KMS-11 (cell line): ENCODE results near the gene POTEH.
"Not testable (repeated sequence)": the region's sequence is repeated elsewhere in the genome, so short reads cannot be mapped to it uniquely, and the experiment has no call there.

Source experiments
- H2AFZ ChIP-seq: fragments of 200-600 bp; sonication (generic); 2 replicates; pipeline ENCODE4 v1.6.1; 2016; ENCODE audit warnings: antibody characterized with exemption, mixed run types, low read depth
- H3K27ac ChIP-seq: fragments of 200-600 bp; sonication (generic); 2 replicates; pipeline ENCODE4 v1.6.1; 2016; ENCODE audit warnings: mild to moderate bottlenecking, mixed run types
- H3K27me3 ChIP-seq: fragments of 200-600 bp; sonication (generic); 2 replicates; pipeline ENCODE4 v1.6.1; 2017; ENCODE audit warnings: mild to moderate bottlenecking, low read depth, mixed run types, moderate library complexity; ENCODE audit not compliant: insufficient read depth
- H3K36me3 ChIP-seq: fragments of 200-600 bp; sonication (generic); 2 replicates; pipeline ENCODE4 v1.6.1; 2017; ENCODE audit warnings: mild to moderate bottlenecking, mixed run types; ENCODE audit not compliant: insufficient read depth
- H3K4me1 ChIP-seq: fragments of 200-600 bp; sonication (generic); 2 replicates; pipeline ENCODE4 v1.6.1; 2016; ENCODE audit warnings: mild to moderate bottlenecking, low read depth, mixed run types; ENCODE audit not compliant: poor library complexity, severe bottlenecking
- H3K4me2 ChIP-seq: fragments of 200-600 bp; sonication (generic); 2 replicates; pipeline ENCODE4 v1.7.0; 2016; ENCODE audit warnings: mild to moderate bottlenecking, mixed run types
- H3K4me3 ChIP-seq: fragments of 200-600 bp; sonication (generic); IDR thresholded peaks from 2 replicates; pipeline ENCODE4 v1.6.1; 2017; ENCODE audit warnings: low read depth, low read length, mixed read lengths; ENCODE audit not compliant: insufficient read depth
- H3K79me2 ChIP-seq: fragments of 200-600 bp; sonication (generic); 2 replicates; pipeline ENCODE4 v1.6.1; 2016; ENCODE audit warnings: low read depth, mixed run types; ENCODE audit not compliant: insufficient read depth
- H3K9ac ChIP-seq: fragments of 200-600 bp; sonication (generic); 2 replicates; pipeline ENCODE4 v1.6.1; 2016; ENCODE audit warnings: mild to moderate bottlenecking, mixed run types
- H4K20me1 ChIP-seq: fragments of 200-600 bp; sonication (generic); 2 replicates; pipeline ENCODE4 v1.6.1; 2016; ENCODE audit warnings: mild to moderate bottlenecking, mixed run types; ENCODE audit not compliant: insufficient read depth

Gene POTEH

DNA sequence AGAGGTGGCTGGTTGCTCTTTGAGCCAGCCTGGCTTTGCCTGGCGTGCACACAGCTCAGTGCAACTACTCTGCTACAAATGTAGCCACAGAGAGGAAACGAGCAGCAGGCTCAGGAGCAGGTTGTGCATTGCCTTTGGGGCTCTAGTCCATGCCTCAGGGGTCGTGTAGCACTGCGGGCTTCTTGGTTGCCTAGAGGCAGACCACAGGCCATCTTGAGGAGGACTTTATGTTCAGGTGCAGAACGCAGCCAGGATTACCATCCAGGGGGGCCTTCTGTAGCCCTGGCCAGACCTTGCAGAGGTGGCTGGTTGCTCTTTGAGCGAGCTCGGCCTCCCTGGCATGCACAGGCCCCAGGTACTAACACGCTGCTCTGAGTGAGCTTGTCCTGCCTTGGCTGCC lies 41.2 kb downstream of the POTEH start:
- H3K27me3 ChIP-seq, H3K36me3 ChIP-seq, H2AFZ ChIP-seq, H3K4me1 ChIP-seq, H3K4me2 ChIP-seq, H3K4me3 ChIP-seq, H3K9ac ChIP-seq, H3K79me2 ChIP-seq, H3K27ac ChIP-seq, H4K20me1 ChIP-seq: not testable (repeated sequence)

DNA sequence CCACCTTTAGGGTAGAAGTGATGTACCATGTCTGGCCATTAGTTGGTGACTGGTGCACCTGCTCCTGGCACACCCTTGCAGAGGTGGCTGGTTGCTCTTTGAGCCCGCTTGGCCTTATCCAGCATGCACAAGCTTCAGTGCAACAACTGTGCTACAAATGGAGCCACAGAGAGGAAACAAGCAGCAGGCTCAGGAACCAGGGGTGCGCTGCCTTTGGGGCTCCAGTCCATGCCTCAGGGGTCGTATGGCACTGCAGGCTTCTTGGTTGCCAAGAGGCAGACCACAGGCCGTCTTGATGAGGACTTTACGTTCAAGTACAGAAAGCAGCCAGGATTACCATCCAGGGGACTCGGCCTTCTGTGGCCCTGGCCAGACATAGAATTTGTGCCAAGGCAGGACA lies 44.6 kb downstream of the POTEH start:
- not testable (repeated sequence) for H3K4me3 ChIP-seq, H3K4me2 ChIP-seq, H4K20me1 ChIP-seq, H2AFZ ChIP-seq, H3K79me2 ChIP-seq, H3K27me3 ChIP-seq, H3K9ac ChIP-seq, H3K27ac ChIP-seq, H3K4me1 ChIP-seq, H3K36me3 ChIP-seq

DNA sequence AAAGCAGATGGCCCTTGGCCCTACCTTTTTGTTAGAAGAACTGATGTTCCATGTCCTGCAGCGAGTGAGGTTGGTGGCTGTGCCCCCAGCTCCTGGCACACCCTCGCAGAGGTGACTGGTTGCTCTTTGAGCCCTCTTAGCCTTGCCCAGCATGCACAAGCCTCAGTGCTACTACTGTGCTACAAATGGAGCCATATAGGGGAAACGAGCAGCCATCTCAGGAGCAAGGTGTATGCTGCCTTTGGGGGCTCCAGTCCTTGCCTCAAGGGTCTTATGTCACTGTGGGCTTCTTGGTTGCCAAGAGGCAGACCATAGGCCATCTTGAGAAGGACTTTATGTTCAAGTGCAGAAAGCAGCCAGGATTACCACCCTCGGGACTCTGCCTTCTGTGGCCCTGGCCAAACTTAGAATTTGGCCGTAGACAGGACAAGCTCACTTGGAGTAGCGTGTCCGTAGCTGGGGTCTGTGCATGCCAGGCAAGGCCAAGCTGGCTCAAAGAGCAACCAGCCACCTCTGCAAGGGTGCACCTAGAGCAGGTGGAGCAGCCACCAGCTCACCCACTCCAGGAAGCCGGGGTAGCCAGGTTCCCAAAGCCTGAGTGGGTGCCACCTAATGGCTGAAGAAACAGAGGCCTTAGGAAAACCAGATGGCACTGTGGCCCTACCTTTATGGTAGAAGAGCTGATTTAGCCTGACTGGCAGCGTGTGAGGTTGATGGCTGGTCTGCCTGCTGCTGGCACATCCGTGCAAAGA lies 48.5 kb downstream of the POTEH start:
- not testable (repeated sequence) for H3K36me3 ChIP-seq, H3K27me3 ChIP-seq, H3K4me1 ChIP-seq, H3K4me2 ChIP-seq, H3K27ac ChIP-seq, H3K9ac ChIP-seq, H2AFZ ChIP-seq, H3K79me2 ChIP-seq, H4K20me1 ChIP-seq, H3K4me3 ChIP-seq

GRCh38 chr22:15738909-15739391 lies 49.1 kb downstream of the POTEH start:
- not testable (repeated sequence) for H3K4me2 ChIP-seq, H3K79me2 ChIP-seq, H3K27me3 ChIP-seq, H4K20me1 ChIP-seq, H2AFZ ChIP-seq, H3K36me3 ChIP-seq, H3K4me1 ChIP-seq, H3K27ac ChIP-seq, H3K9ac ChIP-seq, H3K4me3 ChIP-seq

- not testable (repeated sequence) for H3K4me1 ChIP-seq, H3K4me2 ChIP-seq, H4K20me1 ChIP-seq, H2AFZ ChIP-seq, H3K4me3 ChIP-seq, H3K9ac ChIP-seq, H3K27me3 ChIP-seq, H3K79me2 ChIP-seq, H3K27ac ChIP-seq, H3K36me3 ChIP-seq
Observed at GRCh38 chr22:15747636-15748323, 58.0 kb downstream of the POTEH start.

DNA sequence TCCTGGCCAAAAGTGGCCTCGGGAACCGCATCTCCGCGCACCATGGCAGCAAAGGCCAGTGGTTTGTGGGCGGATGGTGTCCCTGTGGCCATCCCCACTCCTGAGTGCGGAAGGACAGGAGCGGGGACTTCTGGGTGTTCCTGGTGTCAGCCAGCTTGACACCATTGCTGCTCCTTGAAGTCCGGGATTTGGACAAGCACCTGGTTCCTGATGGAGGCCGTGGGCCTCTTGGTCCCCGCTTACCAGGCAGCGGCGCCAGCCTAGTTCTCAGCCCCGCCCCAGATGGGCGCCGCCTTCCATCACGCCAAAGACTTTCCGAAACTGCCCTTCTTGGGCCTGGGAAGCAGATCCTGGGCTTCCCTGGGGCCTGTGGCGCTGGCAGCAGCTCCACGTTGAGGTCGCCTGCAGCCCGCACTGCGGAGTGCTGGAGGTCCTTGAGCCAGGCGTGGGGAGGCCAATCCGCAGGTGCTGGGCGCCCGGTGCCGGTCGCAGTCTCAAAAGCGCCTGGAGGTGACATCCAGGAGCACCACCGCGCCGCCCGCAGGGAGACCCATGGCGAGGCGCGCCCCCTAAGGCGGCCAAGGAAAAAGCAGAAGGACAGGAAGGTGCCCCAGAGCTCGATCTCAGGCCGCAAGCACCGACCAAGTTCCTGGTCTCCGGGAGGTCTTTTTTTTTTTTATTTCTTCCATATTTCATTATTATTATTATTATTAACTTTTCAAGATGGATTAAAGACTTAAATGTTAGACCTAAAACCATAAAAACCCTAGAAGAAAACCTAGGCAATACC lies 59.5 kb downstream of the POTEH start:
- not testable (repeated sequence) for H3K4me2 ChIP-seq, H2AFZ ChIP-seq, H3K4me1 ChIP-seq, H4K20me1 ChIP-seq, H3K27ac ChIP-seq, H3K36me3 ChIP-seq, H3K27me3 ChIP-seq, H3K9ac ChIP-seq, H3K4me3 ChIP-seq, H3K79me2 ChIP-seq

- not testable (repeated sequence) for H2AFZ ChIP-seq, H3K4me1 ChIP-seq, H3K4me3 ChIP-seq, H3K79me2 ChIP-seq, H3K36me3 ChIP-seq, H3K4me2 ChIP-seq, H3K27ac ChIP-seq, H3K27me3 ChIP-seq, H3K9ac ChIP-seq, H4K20me1 ChIP-seq
Observed at GRCh38 chr22:15759443-15760097, 69.7 kb downstream of the POTEH start.

GRCh38 chr22:15760388-15761150 lies 70.7 kb downstream of the POTEH start:
- H3K79me2 ChIP-seq, H2AFZ ChIP-seq, H3K27me3 ChIP-seq, H3K9ac ChIP-seq, H3K36me3 ChIP-seq, H3K4me1 ChIP-seq, H3K27ac ChIP-seq, H3K4me2 ChIP-seq, H4K20me1 ChIP-seq, H3K4me3 ChIP-seq: not testable (repeated sequence)

DNA sequence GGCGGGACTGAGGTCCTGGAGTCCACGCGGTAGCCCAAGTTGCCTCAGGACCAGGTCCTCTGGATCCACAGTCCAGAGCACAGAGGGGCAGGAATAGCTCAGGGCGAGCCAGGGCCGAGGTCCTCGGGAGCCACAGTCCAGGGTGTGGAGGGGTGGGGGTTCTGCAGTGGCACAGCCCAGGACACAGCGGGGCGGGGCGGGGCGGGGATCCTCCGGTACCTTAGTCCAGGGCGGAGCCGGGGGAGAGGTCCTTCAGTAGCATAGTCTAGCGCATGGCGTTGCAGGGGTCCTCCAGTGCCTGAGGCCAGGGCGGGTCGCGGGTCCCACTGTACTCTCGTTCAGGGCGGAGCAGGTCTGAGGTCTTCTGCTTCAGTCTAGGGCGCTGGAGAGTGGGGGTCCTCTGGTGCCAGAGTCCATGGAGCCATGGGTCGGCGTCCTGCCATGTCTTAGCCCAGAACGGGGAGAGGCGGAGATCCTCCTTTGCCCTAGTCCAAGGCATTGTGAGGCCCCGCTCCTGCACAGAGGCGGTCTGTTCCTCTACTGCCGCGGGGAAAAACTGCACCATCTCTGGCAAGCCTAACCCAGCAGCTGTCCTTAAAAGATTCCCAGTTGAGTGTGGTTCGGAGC lies 71.4 kb downstream of the POTEH start:
- not testable (repeated sequence) for H3K27me3 ChIP-seq, H4K20me1 ChIP-seq, H3K9ac ChIP-seq, H3K4me2 ChIP-seq, H3K79me2 ChIP-seq, H3K36me3 ChIP-seq, H3K27ac ChIP-seq, H3K4me3 ChIP-seq, H3K4me1 ChIP-seq, H2AFZ ChIP-seq
